Brain pericyte (primary cell): Measurements from ENCODE around the gene FLACC1.
A peak's percentile ranks its signal among the peaks of the same experiment; 100 is the strongest.
"Not testable (repeated sequence)": the region's sequence is repeated elsewhere in the genome, so short reads cannot be mapped to it uniquely, and the experiment has no call there.

Source experiments
- DNase-seq: peaks from one replicate; pipeline ENCODE4 v3.0.0-alpha.2; 2012; ENCODE audit warnings: low read depth, low spot score

Gene FLACC1, protein sequence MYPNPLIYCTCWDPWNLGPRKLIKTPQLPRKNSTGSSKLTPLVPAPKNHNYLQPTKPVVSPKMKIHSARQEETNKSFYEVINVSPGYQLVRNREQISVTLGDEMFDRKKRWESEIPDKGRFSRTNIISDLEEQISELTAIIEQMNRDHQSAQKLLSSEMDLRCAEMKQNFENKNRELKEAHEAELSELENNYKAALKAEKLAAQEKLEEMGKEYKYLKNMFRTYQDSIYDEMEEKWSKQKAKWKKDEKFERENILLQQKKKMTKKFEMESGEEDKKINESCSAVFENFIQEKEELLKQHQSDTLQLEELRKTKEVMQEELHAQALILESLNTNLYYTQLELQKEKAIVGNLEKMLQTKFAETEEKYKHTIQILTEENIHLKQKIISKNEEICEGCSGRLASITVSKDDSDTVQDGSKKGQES

DNA sequence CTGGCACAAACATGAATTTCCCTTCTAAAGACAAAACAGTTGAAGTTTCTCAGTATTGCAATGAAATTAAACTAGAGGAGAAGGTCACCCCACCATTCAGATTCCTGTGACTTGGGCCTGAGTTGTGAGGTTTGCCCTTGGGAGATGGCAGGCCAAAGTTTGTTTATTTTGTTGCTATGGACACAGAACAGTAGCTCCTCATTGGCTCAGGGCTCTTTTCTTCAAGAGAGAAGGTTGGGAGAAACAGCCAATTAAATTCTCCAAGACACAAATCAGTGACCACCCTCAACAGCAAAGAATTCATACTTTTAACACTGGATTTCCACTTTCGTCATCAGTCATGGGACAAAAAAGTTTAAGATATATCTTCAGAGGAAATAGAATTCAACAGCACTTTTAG is at the start of gene FLACC1:
Gene FLACC1, minus strand, starts transcription at position 125 of the 400 bp plus-strand sequence. CDS start 5,941 bp downstream, outside the sequence.
- peak; percentile 60 for DNase-seq

DNA sequence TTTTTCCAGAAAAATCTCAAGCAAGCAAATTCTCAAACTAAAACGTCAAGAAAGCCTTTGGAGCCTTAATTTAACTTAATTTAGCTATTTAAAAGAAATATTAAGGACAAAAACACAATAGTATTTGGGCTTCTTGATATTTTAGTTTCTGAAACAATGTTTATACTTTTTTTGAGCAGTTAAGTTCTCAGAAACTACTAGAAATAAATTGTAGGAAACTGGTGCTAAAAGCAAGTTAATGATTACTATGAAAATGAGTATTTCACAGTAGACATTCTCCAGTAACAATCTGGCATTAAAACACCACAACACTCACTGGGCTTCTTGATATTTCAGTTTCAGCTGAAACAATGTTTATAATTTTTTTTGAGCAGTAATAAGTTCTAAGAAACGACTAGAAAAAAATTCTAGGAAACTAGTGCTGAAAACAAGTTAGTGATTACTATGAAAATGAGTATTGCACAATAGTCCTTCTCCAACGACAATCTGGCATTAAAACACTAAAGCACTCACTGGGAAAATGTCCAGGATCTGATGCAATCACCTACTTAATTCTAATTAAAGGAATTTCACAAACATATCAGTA is 49.0 kb upstream of the FLACC1 start:
- no peak for DNase-seq

GRCh38 chr2:201404699-201405280 is 47.6 kb upstream of the FLACC1 start:
- no peak for DNase-seq

- DNase-seq, result no peak
These were observed 46.7 kb upstream of the FLACC1 start for GRCh38 chr2:201403880-201404279.

DNA sequence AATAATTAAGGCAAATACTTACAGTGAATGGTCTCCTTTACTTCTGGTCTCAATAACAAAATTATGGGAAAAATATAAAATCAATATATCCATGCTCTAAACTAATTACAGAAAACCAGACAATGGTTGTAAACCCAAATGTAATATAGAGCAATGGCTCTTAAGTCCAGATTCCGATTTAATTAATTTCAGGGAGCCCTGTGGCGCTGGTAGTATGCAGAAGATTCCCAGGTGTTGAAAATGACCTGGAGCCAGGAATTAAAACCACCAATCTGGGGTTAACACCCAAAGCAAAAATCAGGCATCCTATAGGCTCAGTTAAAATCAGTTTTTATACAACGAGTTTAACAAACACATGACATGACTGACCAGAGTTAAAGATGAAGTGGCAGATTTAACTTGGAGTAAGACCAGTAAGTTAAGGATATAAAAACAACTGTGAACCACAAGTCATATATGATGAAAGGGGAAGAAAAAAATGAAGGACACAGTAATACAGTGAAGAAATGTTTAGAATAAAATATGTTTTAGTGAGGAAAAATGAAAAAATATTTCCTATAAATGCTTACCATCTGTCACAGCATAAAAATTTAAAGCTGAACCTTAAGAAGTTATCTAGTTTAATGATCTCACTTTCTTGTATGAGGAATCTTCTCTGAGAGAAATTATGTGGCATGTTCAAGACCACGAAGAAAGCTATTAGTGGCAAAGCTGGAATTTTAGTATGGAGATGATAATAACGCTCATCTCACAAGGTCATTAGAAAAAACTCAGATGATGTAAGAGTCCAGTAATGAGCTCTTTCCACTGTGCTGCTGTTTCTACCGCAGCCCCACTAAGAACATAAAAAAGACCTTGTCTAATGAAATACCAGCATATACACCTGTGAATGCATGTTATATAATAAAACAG is 45.8 kb upstream of the FLACC1 start:
- DNase-seq, result no peak

- DNase-seq, result no peak
These were observed 44.7 kb upstream of the FLACC1 start for GRCh38 chr2:201401815-201402214.

GRCh38 chr2:201396595-201396994 is 39.5 kb upstream of the FLACC1 start:
- no peak for DNase-seq

GRCh38 chr2:201383136-201383535 is 26.0 kb upstream of the FLACC1 start:
- no peak for DNase-seq

- no peak for DNase-seq
These were observed 21.6 kb upstream of the FLACC1 start for GRCh38 chr2:201378496-201379397.

DNA sequence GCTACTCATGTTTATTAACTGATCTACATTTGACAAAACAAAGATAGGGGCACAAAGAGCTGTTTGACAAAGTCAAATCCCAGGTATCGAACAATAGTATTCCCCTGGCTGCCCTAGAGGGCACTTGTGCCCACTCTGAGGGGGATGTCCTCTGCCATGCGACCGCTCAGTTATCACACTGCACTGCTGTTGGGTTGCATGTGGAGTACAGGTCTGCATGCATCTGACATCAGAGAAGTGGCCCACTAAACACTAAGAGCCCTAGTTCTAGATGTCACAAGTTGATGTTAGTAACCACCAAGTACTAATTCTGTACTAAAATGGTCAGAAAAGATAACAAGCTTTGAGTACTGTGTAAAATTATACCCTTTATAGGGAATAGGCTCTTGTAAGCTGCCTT is 20.1 kb upstream of the FLACC1 start:
- no peak for DNase-seq

- DNase-seq, result no peak
These were observed 12.6 kb upstream of the FLACC1 start for GRCh38 chr2:201369775-201370174.

GRCh38 chr2:201369318-201369717 is 12.2 kb upstream of the FLACC1 start:
- DNase-seq, result not testable (repeated sequence)

DNA sequence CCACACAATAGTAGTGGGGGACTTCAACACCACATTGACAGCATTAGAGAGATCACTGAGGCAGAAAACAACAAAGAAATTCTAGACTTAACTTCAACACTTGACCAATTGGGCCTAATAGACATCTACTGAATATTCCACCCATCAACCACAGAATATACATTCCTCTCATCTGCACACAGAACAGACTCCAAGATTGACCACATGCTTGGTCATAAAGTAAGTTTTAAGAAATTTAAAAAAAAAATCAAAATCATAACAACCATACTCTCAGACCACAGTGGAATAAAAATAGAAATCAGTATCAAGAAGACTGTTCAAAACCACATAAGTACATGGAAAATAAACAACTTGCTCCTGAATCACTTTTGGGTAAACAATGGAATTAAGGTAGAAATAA is 9.0 kb upstream of the FLACC1 start:
- DNase-seq, result no peak

GRCh38 chr2:201363857-201364560 is 6.9 kb upstream of the FLACC1 start:
- DNase-seq, result no peak

DNA sequence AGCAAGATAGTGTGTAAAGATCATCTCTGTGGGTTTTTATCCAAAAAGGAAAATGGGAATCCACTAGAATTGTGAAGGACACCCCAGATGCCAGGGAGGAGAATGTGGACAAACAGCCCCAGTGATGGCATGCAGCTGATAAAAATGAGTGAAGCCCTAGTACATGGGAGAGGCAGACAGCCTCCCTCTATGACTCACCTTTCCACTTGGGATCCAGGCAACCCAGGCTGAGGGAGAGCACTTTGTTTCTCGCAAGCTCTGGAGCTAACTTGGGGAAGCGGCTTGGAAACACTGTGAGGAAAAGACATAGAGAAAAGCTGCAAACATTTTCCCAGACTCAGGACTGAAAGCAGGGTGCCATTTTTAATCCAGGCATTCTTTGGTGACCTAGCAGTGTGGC is 5.3 kb upstream of the FLACC1 start:
- no peak for DNase-seq

DNA sequence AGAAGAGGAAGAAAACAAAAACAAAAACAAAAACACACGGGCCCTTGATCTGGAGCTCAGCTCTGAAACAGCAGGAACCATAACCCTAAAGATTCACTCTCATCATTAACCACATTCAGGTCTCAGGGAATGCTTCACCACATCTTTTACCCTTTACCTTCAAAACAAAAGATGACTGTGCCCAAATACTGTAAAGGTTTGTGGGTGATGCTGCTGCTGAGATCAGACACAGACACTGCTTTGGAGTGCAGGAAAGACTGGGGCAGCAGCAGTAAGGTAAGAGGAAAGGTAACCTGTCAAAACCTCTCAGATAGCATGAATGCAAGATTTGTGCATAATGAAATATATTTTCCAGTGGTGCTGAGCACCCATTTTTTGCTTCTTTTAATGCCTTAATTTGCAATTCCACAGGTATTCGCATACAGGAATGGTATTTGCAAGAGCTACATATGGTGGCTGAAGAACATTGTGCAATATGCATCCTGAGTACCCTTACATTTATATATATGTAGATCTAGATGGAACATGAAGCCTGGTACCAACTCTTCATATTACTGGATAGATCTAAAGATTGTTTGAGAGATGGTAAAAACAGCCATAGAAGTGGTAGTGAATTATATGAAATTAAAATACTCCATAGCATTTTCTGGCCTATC is 4.1 kb upstream of the FLACC1 start:
- DNase-seq, result no peak

- DNase-seq, result no peak
These were observed 3.1 kb upstream of the FLACC1 start for GRCh38 chr2:201360256-201360655.

DNA sequence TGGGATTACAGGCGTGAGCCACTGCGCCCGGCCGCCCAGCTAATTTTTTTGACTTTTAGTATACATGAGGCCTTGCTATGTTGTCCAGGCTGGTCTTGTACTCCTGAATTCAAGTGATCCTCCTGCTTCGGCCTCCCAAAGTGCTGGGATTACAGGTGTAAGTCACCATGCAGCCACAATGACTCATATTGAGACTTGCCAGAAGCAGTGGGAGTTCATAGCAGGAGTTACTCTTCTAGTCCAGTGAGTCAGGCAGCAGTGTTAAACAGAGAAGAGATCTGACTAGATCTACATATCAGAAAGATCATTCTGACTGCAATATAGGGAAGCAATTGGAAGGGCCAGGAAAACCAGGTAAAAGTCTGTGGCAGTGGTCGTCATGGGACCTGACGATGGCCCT is 1.5 kb upstream of the FLACC1 start:
- no peak for DNase-seq

- no peak for DNase-seq
These were observed 4.0 kb downstream of the FLACC1 start for GRCh38 chr2:201353116-201353515.

DNA sequence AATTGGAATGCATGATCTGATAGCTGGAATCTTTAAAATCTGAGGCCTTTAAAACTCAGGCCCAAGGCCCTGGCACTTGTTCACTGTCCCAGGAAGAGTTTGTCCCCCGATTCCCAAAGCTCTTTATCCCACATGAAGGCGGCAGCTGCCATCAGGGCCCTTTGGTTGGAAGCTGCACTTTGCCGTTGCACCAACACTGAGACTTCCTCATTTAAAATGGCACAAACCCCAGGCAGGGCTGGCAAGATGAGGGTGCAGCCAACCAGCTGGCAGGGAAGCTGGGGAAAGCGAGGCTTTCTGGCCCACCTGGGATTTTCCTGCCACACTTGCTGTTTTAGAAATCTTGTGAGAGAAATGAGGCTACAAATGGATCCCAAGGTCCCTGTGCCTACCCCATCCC is 6.3 kb downstream of the FLACC1 start:
- DNase-seq, result no peak
